H1 (cell line): Measurements from ENCODE around the gene LRRC23. TPM values are rescaled to one million over a fixed set of nuclear protein-coding genes. Genes with fewer than 3 reads are reported as not detected.
"Not testable (repeated sequence)": the region's sequence is repeated elsewhere in the genome, so short reads cannot be mapped to it uniquely, and the experiment has no call there.

Experiments
- CTCF ChIA-PET: fragments of 300-600 bp; sonication (Branson Sonifier 250); formaldehyde crosslinking; loops from one replicate; lab custom pipeline; 2021; ENCODE audit not compliant: partially characterized antibody; lab: Charles Lee
- POLR2A ChIA-PET: fragments of 300-600 bp; sonication (Branson Sonifier 250); formaldehyde crosslinking; loops from one replicate; lab custom pipeline; 2021; ENCODE audit warnings: inconsistent platforms; ENCODE audit not compliant: partially characterized antibody; lab: Charles Lee
- DNase-seq, 2 experiments: peaks; one replicate each; pipeline versions ENCODE4 v3.0.0 to v3.0.0-alpha.2; 2010 to 2022; ENCODE audit warnings: low spot score in 2 of 2, low read depth in 1 of 2, mixed read lengths in 1 of 2
- FAIRE-seq: peaks from 2 replicates; lab custom pipeline; 2011; peaks lifted over from hg19 to GRCh38; lab: Jason Lieb, UNC
- H2AFZ ChIP-seq: 2 replicates; pipeline ENCODE4 v1.8.1; 2012; ENCODE audit warnings: low read length, inconsistent platforms
- H2AK5ac ChIP-seq: 2 replicates; pipeline ENCODE4 v1.6.1; 2013; ENCODE audit warnings: low read depth, low read length
- H2BK120ac ChIP-seq: replicated peaks from 2 replicates; pipeline ENCODE3; 2013; ENCODE audit warnings: low read depth, low read length, inconsistent platforms
- H2BK12ac ChIP-seq: 2 replicates; pipeline ENCODE4 v1.6.1; 2013; ENCODE audit warnings: low read depth, low read length
- H2BK15ac ChIP-seq: 2 replicates; pipeline ENCODE4 v1.6.1; 2013; ENCODE audit warnings: low read length
- H2BK20ac ChIP-seq: 2 replicates; pipeline ENCODE4 v1.6.1; 2013; ENCODE audit warnings: low read length
- H2BK5ac ChIP-seq: 2 replicates; pipeline ENCODE4 v1.6.1; 2013; ENCODE audit warnings: low read depth, low read length
- H3K14ac ChIP-seq: 2 replicates; pipeline ENCODE4 v1.6.1; 2013; ENCODE audit warnings: inconsistent platforms; ENCODE audit not compliant: insufficient read length
- H3K18ac ChIP-seq: 2 replicates; pipeline ENCODE4 v1.6.1; 2013; ENCODE audit warnings: low read length; ENCODE audit errors: extremely low read depth
- H3K23ac ChIP-seq: 2 replicates; pipeline ENCODE4 v1.6.1; 2013; ENCODE audit warnings: inconsistent platforms; ENCODE audit not compliant: insufficient read length
- H3K23me2 ChIP-seq: 2 replicates; pipeline ENCODE4 v1.6.1; 2013; ENCODE audit warnings: low read depth, low read length
- H3K27ac ChIP-seq: 2 replicates; pipeline ENCODE4 v1.6.1; 2011; ENCODE audit warnings: low read depth, low read length, inconsistent platforms
- H3K27me3 ChIP-seq, 4 experiments: replicated peaks in 1 of 4; 1 replicate in 1 of 4; 2 replicates in 3 of 4; pipeline versions ENCODE4 v1.6.1 to v1.8.1; 2011 to 2013; ENCODE audit warnings: low read length in 3 of 4, mild to moderate bottlenecking in 3 of 4, inconsistent platforms in 2 of 4, mixed read lengths in 2 of 4, moderate library complexity in 1 of 4; ENCODE audit not compliant: control insufficient read depth in 3 of 4, insufficient read depth in 3 of 4; ENCODE audit errors: extremely low read depth in 1 of 4
- H3K36me3 ChIP-seq, 4 experiments: 2 replicates each; pipeline versions ENCODE4 v1.6.1 to v1.8.1; 2011 to 2013; ENCODE audit warnings: mild to moderate bottlenecking in 4 of 4, low read length in 3 of 4, moderate library complexity in 2 of 4, control low read depth in 1 of 4, inconsistent platforms in 1 of 4; ENCODE audit not compliant: insufficient read depth in 4 of 4, control insufficient read depth in 2 of 4
- H3K4ac ChIP-seq: replicated peaks from 2 replicates; pipeline ENCODE3; 2013; ENCODE audit warnings: low read length, low read depth, mixed read lengths, inconsistent platforms; ENCODE audit not compliant: insufficient read length
- H3K4me1 ChIP-seq, 4 experiments: replicated peaks in 1 of 4; 1 replicate in 1 of 4; 2 replicates in 3 of 4; pipeline versions ENCODE4 v1.6.1 to v1.8.1; 2011 to 2013; ENCODE audit warnings: low read length in 3 of 4, inconsistent platforms in 2 of 4, mixed read lengths in 1 of 4; ENCODE audit not compliant: insufficient read depth in 4 of 4, control insufficient read depth in 3 of 4
- H3K4me2 ChIP-seq, 2 experiments: 2 replicates each; pipeline versions ENCODE4 v1.6.1 to v1.8.1; 2011 to 2013; ENCODE audit warnings: low read depth in 2 of 2, low read length in 2 of 2, control low read depth in 1 of 2, inconsistent platforms in 1 of 2, mild to moderate bottlenecking in 1 of 2; ENCODE audit not compliant: insufficient read depth in 1 of 2
- H3K4me3 ChIP-seq, 4 experiments: fragments of 200-600, 300-600 bp in 1 of 4; sonication (generic), shearing (Covaris generic), sonication (Bioruptor Twin) in 1 of 4; 2 replicates each; pipeline versions ENCODE4 v1.5.1 to v1.8.1; 2011 to 2016; ENCODE audit warnings: low read length in 4 of 4, low read depth in 3 of 4, control low read depth in 2 of 4, inconsistent platforms in 2 of 4, mild to moderate bottlenecking in 2 of 4, mixed read lengths in 1 of 4, moderate library complexity in 1 of 4; ENCODE audit not compliant: insufficient read depth in 2 of 4; ENCODE audit errors: extremely low read depth in 1 of 4
- H3K56ac ChIP-seq: replicated peaks from 2 replicates; pipeline ENCODE3; 2013; ENCODE audit warnings: low read depth, mild to moderate bottlenecking, mixed read lengths, low read length, inconsistent platforms; ENCODE audit not compliant: insufficient read length
- H3K79me1 ChIP-seq: 2 replicates; pipeline ENCODE4 v1.6.1; 2013; ENCODE audit warnings: low read depth, low read length, control low read depth
- H3K79me2 ChIP-seq, 2 experiments: 2 replicates each; pipeline versions ENCODE4 v1.6.1 to v1.8.1; 2012 to 2013; ENCODE audit warnings: low read length in 2 of 2, mild to moderate bottlenecking in 2 of 2, inconsistent platforms in 1 of 2; ENCODE audit not compliant: insufficient read depth in 2 of 2, control insufficient read depth in 1 of 2
- H3K9ac ChIP-seq, 4 experiments: replicated peaks in 1 of 4; 1 replicate in 1 of 4; 2 replicates in 3 of 4; pipeline versions ENCODE4 v1.6.1 to v1.8.1; 2011 to 2013; ENCODE audit warnings: low read depth in 3 of 4, low read length in 3 of 4, control low read depth in 2 of 4, mild to moderate bottlenecking in 2 of 4, moderate library complexity in 2 of 4, inconsistent platforms in 1 of 4; ENCODE audit errors: extremely low read depth in 1 of 4
- H3K9me3 ChIP-seq, 2 experiments: 2 replicates each; pipeline versions ENCODE4 v1.6.1 to v1.8.1; 2012 to 2013; ENCODE audit warnings: mild to moderate bottlenecking in 2 of 2, moderate library complexity in 2 of 2, control low read depth in 1 of 2, inconsistent platforms in 1 of 2, low read depth in 1 of 2, low read length in 1 of 2, mixed read lengths in 1 of 2; ENCODE audit not compliant: insufficient read depth in 2 of 2
- H4K20me1 ChIP-seq, 2 experiments: replicated peaks in 1 of 2; 2 replicates each; pipeline versions ENCODE3 to v1.8.1; 2011 to 2013; ENCODE audit warnings: inconsistent platforms in 2 of 2, low read length in 2 of 2, mild to moderate bottlenecking in 1 of 2; ENCODE audit not compliant: insufficient read depth in 2 of 2, control insufficient read depth in 1 of 2
- H4K5ac ChIP-seq: 2 replicates; pipeline ENCODE4 v1.6.1; 2013; ENCODE audit warnings: low read length, low read depth, mixed read lengths, inconsistent platforms; ENCODE audit not compliant: insufficient read length
- H4K8ac ChIP-seq: 2 replicates; pipeline ENCODE4 v1.8.0; 2013; ENCODE audit warnings: mild to moderate bottlenecking, moderate library complexity, low read length, inconsistent platforms; ENCODE audit not compliant: insufficient read depth; ENCODE audit errors: extremely low read depth
- H4K91ac ChIP-seq: replicated peaks from 2 replicates; pipeline ENCODE3; 2013; ENCODE audit warnings: low read length, mixed read lengths, inconsistent platforms; ENCODE audit not compliant: insufficient read length
- WGBS, 2 experiments: shearing (Covaris generic) in 1 of 2; methylation state at CpG; one replicate each; pipeline versions ENCODE4 v1.1.6 to v1.1.7; 2013 to 2015; ENCODE audit warnings: low lambda C conversion rate in 2 of 2, mixed read lengths in 2 of 2, inconsistent platforms in 1 of 2, low coverage in 1 of 2, missing lambda C conversion rate in 1 of 2; ENCODE audit not compliant: insufficient replicate concordance in 2 of 2, insufficient coverage in 1 of 2, insufficient read length in 1 of 2; ENCODE audit errors: extremely low coverage in 1 of 2, missing lambda C conversion rate in 1 of 2; 5-methylcytosine and 5-hydroxymethylcytosine counted together
- polyA plus RNA-seq, 7 experiments: library from polyadenylated mRNA; depleted of rRNA in 3 of 7; stranded (reverse) in 5 of 7; unstranded in 2 of 7; fragments of >200 nt in 5 of 7; fragments of 200-250 nt in 2 of 7; gene quantifications; 1 replicate in 5 of 7; 2 replicates in 1 of 7; 4 replicates in 1 of 7; pipeline versions ENCODE4 v1.2.1 to v1.2.3, GENCODE V29; 2011 to 2013; ENCODE audit warnings: missing spikeins in 2 of 7, mixed read lengths in 2 of 7
- total RNA-seq: library from RNA; stranded (reverse); fragmentation: NEBNext Ultra II Directional; extraction: Animal tissue kit (Norgen Biotek cat#: 25700); gene quantifications from 2 replicates; pipeline ENCODE4 v1.2.1, GENCODE V29; 2021

LRRC23 gene
- total and polyA plus RNA-seq, 2 of the 8 experiments (the other 6 are each of a cell fraction or from before 2014, with no cell fraction given): 2.5 to 3.6 TPM

- H2BK15ac ChIP-seq: peak overlapping the region; percentile 61; the same call in 1 of the 2 replicates
- not testable (repeated sequence) for H3K23me2 ChIP-seq, H3K18ac ChIP-seq, H3K4me1 ChIP-seq, H3K27me3 ChIP-seq, H3K27ac ChIP-seq, H4K8ac ChIP-seq, H3K56ac ChIP-seq, H2BK120ac ChIP-seq, FAIRE-seq, H2AFZ ChIP-seq, H3K79me2 ChIP-seq, H3K9ac ChIP-seq, H3K9me3 ChIP-seq, DNase-seq, H4K5ac ChIP-seq, H2AK5ac ChIP-seq, H3K4me3 ChIP-seq, H4K91ac ChIP-seq, H2BK5ac ChIP-seq, H3K36me3 ChIP-seq, H2BK12ac ChIP-seq, H3K23ac ChIP-seq, H2BK20ac ChIP-seq, H3K79me1 ChIP-seq, H3K4ac ChIP-seq, H3K14ac ChIP-seq, H4K20me1 ChIP-seq, H3K4me2 ChIP-seq
- whole genome bisulfite sequencing, 2 experiments: 97% methylated on average over 3 of the region's 3 CpGs; no CpG with 5 or more reads in 1 of the 2 experiments
- POLR2A ChIA-PET: interaction anchor here (1.0 to 7.8 kb wide), 6 partner anchors 9 to 72 kb away, joined by 3 to 86 read pairs (median 22); partner anchors contain the start of genes LRRC23, SPSB2 and TPI1
- CTCF ChIA-PET: interaction anchor here (1.3 to 5.0 kb wide), 9 partner anchors 7 to 68 kb away, joined by 3 to 84 read pairs (median 9); partner anchors contain the start of genes SPSB2 and TPI1
Measured at GRCh38 chr12:6892683-6893082, 11.9 kb upstream of the LRRC23 start.
